ENCODE data around the gene METTL13.

Gene METTL13

DNA sequence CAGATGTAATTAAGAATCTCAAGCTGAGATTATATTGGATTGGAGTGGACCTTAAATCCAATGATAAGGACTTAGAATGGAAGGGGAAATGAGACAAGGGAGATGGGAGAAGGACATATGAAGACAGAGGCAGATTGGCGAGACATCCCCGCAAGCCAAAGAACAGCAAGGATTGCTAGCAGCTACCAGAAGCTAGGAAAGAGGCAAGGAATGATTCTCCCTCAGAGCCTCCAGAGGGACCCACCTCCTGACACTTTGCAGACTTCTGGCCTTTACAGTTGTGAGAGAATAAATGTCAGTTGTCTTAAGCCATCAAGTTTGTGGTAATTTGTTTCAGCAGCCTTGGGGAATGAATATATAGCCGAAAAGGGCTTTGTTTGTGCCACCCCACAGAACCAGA lies 20.7 kb downstream of the METTL13 start:
- Histone ChIP-seq H3K9me3 (ENCODE audit: control insufficient read depth, insufficient read depth, low read length) (no peaks in the 10 kb centered on the region), H3K9ac (ENCODE audit: low read depth, low read length) (no peak overlapping the region), H3K4me1 (ENCODE audit: control insufficient read depth, insufficient read depth, low read length) (peaks cover 16% of the 10 kb centered on the region), H3K27me3 (ENCODE audit: control insufficient read depth, insufficient read depth, low read length) (no peaks in the 10 kb centered on the region), H3K36me3 (ENCODE audit: control insufficient read depth, insufficient read depth, low read length) (peaks cover 10% of the 10 kb centered on the region), H3K4me3 (ENCODE audit: low read depth, low read length) (no peak overlapping the region), H3K27ac (ENCODE audit: low read depth, low read length) (no peak overlapping the region)

GRCh38 chr1:171803045-171803444 lies 21.6 kb downstream of the METTL13 start:
- Histone ChIP-seq H3K4me3 (ENCODE audit: low read depth, low read length) (no peak overlapping the region), H3K9ac (ENCODE audit: low read depth, low read length) (no peak overlapping the region), H3K9me3 (ENCODE audit: control insufficient read depth, insufficient read depth, low read length) (no peaks in the 10 kb centered on the region), H3K27me3 (ENCODE audit: control insufficient read depth, insufficient read depth, low read length) (no peaks in the 10 kb centered on the region), H3K36me3 (ENCODE audit: control insufficient read depth, insufficient read depth, low read length) (peaks cover 1% of the 10 kb centered on the region; the same call in 1 of the 2 replicates), H3K4me1 (ENCODE audit: control insufficient read depth, insufficient read depth, low read length) (peaks cover 16% of the 10 kb centered on the region), H3K27ac (ENCODE audit: low read depth, low read length) (no peak overlapping the region)

DNA sequence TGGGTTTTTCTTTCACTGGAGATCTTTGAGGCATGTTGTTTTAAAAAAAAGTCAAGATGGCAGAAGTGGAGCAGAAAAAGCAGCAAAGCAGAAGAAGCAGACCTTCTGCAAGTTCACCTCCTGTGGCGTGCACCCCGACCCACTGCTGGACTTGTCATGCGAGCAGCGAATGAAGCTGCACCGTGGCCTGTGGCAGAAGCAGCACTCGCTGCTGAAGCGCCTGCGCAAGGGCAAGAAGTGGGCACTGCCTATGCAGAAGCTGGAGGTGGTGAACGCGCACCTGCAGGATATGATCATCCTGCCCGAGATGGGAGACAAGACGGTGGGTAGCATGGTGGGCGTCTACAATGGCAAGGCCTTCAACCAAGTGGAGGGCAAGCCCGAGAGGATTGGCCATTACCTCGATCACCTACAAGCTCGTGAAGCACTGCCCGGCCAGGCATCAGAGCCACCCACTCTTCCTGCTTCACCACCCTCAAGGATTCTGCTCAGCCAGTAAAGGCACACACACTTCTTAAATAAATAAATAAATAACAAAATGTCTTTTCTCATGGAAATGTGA lies 22.1 kb downstream of the METTL13 start:
- peaks cover 16% of the 10 kb centered on the region for H3K4me1 ChIP-seq (ENCODE audit: control insufficient read depth, insufficient read depth, low read length)
- no peak overlapping the region for H3K27ac ChIP-seq (ENCODE audit: low read depth, low read length)
- no peaks in the 10 kb centered on the region for H3K9me3 ChIP-seq (ENCODE audit: control insufficient read depth, insufficient read depth, low read length)
- no peak overlapping the region for H3K4me3 ChIP-seq (ENCODE audit: low read depth, low read length)
- no peaks in the 10 kb centered on the region for H3K27me3 ChIP-seq (ENCODE audit: control insufficient read depth, insufficient read depth, low read length)
- H3K36me3 ChIP-seq (ENCODE audit: control insufficient read depth, insufficient read depth, low read length) = no peaks in the 10 kb centered on the region
- no peak overlapping the region for H3K9ac ChIP-seq (ENCODE audit: low read depth, low read length)

DNA sequence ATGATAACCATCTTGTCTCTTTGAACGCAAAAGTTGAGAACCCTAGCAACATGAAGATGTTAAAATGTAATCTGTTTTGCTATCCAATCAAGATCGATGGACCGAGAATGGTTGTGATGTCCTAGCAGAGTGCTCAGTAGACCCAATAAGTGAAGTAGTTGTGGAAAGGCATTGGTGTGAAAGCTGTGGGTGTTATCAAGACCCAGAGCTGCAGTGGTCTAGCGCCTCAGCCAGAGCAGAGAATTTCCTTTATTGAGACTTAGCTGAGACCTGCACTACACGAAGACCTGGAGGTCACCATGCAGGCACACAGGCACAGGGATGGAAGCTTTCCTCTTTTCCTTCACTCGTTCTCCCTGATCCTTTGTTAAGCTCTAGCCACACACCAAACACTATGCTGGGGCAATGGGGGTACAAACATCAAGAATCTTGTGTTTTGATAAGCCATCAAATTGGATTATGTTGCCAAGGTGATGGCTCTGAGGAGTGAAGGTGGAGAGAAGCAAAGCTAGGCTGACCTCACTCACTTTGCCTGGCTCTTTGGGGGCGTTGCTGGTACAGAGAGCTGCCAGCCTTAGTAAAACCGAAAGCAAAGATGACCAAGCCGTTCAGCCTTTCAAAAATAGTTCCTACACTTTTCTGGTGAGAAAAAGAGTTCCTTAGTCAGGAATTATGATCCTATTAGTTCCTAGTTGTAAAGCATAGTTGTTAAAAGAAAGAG lies 24.1 kb downstream of the METTL13 start:
- no peak overlapping the region for H3K9ac ChIP-seq (ENCODE audit: low read depth, low read length)
- H3K4me1 ChIP-seq (ENCODE audit: control insufficient read depth, insufficient read depth, low read length) = peaks cover 16% of the 10 kb centered on the region

DNA sequence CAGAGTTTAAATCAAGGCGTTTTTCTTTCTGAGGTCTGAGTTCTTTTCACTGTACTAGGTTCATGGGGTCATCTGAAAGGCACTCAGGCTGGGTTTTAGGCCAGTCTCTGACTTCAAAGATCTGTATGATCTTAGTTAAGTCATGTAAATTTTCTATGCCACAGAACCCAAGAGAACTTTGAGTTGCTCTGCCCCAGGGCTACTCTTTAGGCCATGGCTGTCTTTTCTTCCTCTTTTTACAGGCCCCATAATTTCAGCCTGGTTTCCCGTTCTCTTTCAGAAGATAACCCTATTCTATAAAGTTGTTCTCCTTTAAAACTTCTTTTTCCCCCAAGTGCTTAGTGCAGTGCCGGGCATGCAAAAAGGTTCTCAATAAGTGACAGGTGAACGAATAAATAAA lies 26.1 kb downstream of the METTL13 start:
- Histone ChIP-seq H3K4me3 (ENCODE audit: low read depth, low read length) (no peak overlapping the region), H3K27ac (ENCODE audit: low read depth, low read length) (no peak overlapping the region), H3K9me3 (ENCODE audit: control insufficient read depth, insufficient read depth, low read length) (no peaks in the 10 kb centered on the region), H3K27me3 (ENCODE audit: control insufficient read depth, insufficient read depth, low read length) (no peaks in the 10 kb centered on the region), H3K9ac (ENCODE audit: low read depth, low read length) (no peak overlapping the region), H3K4me1 (ENCODE audit: control insufficient read depth, insufficient read depth, low read length) (0 out of 2 replicates have a peak, but pooled peaks cover 2% of the 10 kb centered on the region), H3K36me3 (ENCODE audit: control insufficient read depth, insufficient read depth, low read length) (no peaks in the 10 kb centered on the region)

More for the DNA sequence above, 24.1 kb downstream of the METTL13 start:
- Histone ChIP-seq H3K27me3 (ENCODE audit: control insufficient read depth, insufficient read depth, low read length) (no peaks in the 10 kb centered on the region), H3K9me3 (ENCODE audit: control insufficient read depth, insufficient read depth, low read length) (no peaks in the 10 kb centered on the region), H3K36me3 (ENCODE audit: control insufficient read depth, insufficient read depth, low read length) (no peaks in the 10 kb centered on the region), H3K4me3 (ENCODE audit: low read depth, low read length) (no peak overlapping the region), H3K27ac (ENCODE audit: low read depth, low read length) (no peak overlapping the region)

DNA sequence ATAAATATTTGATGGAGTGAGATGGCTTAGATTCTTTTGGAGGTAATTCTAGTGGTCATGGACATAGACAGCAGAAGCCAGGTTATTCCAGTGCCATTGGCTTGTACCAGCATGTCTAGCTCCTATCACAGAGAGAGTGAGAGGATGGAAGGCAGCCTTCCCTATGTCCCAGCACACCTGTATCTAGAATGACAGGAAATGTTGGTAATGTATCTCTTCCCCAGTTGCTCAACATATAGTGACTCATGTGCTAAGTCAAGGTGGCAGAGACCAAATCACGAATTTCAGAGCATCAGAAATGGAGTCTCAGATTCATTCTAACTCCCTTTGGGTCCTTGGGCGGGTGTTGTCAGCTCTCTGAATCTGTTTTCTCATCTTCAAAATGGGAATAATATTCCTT lies 28.4 kb downstream of the METTL13 start:
- H3K4me1 ChIP-seq (ENCODE audit: control insufficient read depth, insufficient read depth, low read length) = no peaks in the 10 kb centered on the region
- no peak overlapping the region for H3K4me3 ChIP-seq (ENCODE audit: low read depth, low read length)
- H3K27ac ChIP-seq (ENCODE audit: low read depth, low read length) = no peak overlapping the region
- no peaks in the 10 kb centered on the region for H3K36me3 ChIP-seq (ENCODE audit: control insufficient read depth, insufficient read depth, low read length)
- H3K27me3 ChIP-seq (ENCODE audit: control insufficient read depth, insufficient read depth, low read length) = no peaks in the 10 kb centered on the region
- no peak overlapping the region for H3K9ac ChIP-seq (ENCODE audit: low read depth, low read length)
- H3K9me3 ChIP-seq (ENCODE audit: control insufficient read depth, insufficient read depth, low read length) = no peaks in the 10 kb centered on the region

GRCh38 chr1:171811672-171812071 lies 30.2 kb downstream of the METTL13 start:
- Histone ChIP-seq H3K9me3 (ENCODE audit: control insufficient read depth, insufficient read depth, low read length) (no peaks in the 10 kb centered on the region), H3K36me3 (ENCODE audit: control insufficient read depth, insufficient read depth, low read length) (no peaks in the 10 kb centered on the region), H3K4me3 (ENCODE audit: low read depth, low read length) (no peak overlapping the region), H3K4me1 (ENCODE audit: control insufficient read depth, insufficient read depth, low read length) (no peaks in the 10 kb centered on the region), H3K27ac (ENCODE audit: low read depth, low read length) (no peak overlapping the region), H3K9ac (ENCODE audit: low read depth, low read length) (no peak overlapping the region), H3K27me3 (ENCODE audit: control insufficient read depth, insufficient read depth, low read length) (no peaks in the 10 kb centered on the region)

- no peak overlapping the region for H3K27ac ChIP-seq (ENCODE audit: low read depth, low read length)
- no peaks in the 10 kb centered on the region for H3K9me3 ChIP-seq (ENCODE audit: control insufficient read depth, insufficient read depth, low read length)
- H3K4me1 ChIP-seq (ENCODE audit: control insufficient read depth, insufficient read depth, low read length) = peaks cover 13% of the 10 kb centered on the region
- no peaks in the 10 kb centered on the region for H3K27me3 ChIP-seq (ENCODE audit: control insufficient read depth, insufficient read depth, low read length)
- no peak overlapping the region for H3K4me3 ChIP-seq (ENCODE audit: low read depth, low read length)
- no peak overlapping the region for H3K9ac ChIP-seq (ENCODE audit: low read depth, low read length)
- H3K36me3 ChIP-seq (ENCODE audit: control insufficient read depth, insufficient read depth, low read length) = no peaks in the 10 kb centered on the region
These were observed 33.2 kb downstream of the METTL13 start for GRCh38 chr1:171814692-171815091.

DNA sequence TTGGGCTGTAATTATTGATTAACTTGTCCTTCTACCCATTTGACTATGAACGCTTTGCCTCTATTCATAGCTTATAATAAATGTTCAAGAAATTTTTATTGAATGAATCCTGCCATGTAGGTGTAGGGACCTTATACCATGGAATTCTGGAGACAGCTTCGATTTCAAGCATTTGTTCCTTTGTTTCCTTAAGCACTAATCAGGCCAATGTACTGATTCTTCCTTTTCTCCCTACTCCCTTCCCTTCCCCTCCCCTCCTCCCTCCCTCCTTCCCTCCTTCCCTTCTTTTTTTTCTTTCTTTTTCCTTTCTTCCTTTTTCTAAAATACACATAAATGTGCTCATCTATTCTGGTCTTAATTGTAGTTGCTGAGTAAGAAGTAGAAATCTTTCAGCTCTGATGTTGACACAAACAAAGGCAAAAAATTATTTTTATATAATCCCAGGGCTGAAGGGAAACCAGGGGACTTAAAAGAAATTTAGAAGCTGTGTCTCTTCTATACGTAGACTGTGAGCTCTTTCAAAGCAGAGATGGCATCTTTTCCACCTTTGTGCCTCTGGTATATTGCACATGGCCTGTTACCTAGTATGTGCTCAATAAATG lies 34.9 kb downstream of the METTL13 start:
- Histone ChIP-seq H3K4me3 (ENCODE audit: low read depth, low read length) (no peak overlapping the region), H3K27me3 (ENCODE audit: control insufficient read depth, insufficient read depth, low read length) (no peaks in the 10 kb centered on the region), H3K36me3 (ENCODE audit: control insufficient read depth, insufficient read depth, low read length) (no peaks in the 10 kb centered on the region), H3K9ac (ENCODE audit: low read depth, low read length) (no peak overlapping the region), H3K9me3 (ENCODE audit: control insufficient read depth, insufficient read depth, low read length) (no peaks in the 10 kb centered on the region), H3K4me1 (ENCODE audit: control insufficient read depth, insufficient read depth, low read length) (peaks cover 13% of the 10 kb centered on the region), H3K27ac (ENCODE audit: low read depth, low read length) (no peak overlapping the region)

- H3K27me3 ChIP-seq (ENCODE audit: control insufficient read depth, insufficient read depth, low read length) = no peaks in the 10 kb centered on the region
- H3K4me1 ChIP-seq (ENCODE audit: control insufficient read depth, insufficient read depth, low read length) = peaks cover 13% of the 10 kb centered on the region
- no peak overlapping the region; the same call in 1 of the 2 replicates for H3K4me3 ChIP-seq (ENCODE audit: low read depth, low read length)
- no peaks in the 10 kb centered on the region for H3K36me3 ChIP-seq (ENCODE audit: control insufficient read depth, insufficient read depth, low read length)
- no peak overlapping the region for H3K9ac ChIP-seq (ENCODE audit: low read depth, low read length)
- H3K9me3 ChIP-seq (ENCODE audit: control insufficient read depth, insufficient read depth, low read length) = no peaks in the 10 kb centered on the region
- peak overlapping the region; percentile 76 for H3K27ac ChIP-seq (ENCODE audit: low read depth, low read length)
These were observed 36.2 kb downstream of the METTL13 start for GRCh38 chr1:171817511-171818265.

GRCh38 chr1:171819946-171820345 lies 38.5 kb downstream of the METTL13 start:
- no peaks in the 10 kb centered on the region for H3K36me3 ChIP-seq (ENCODE audit: control insufficient read depth, insufficient read depth, low read length)
- H3K27ac ChIP-seq (ENCODE audit: low read depth, low read length) = no peak overlapping the region
- no peak overlapping the region for H3K9ac ChIP-seq (ENCODE audit: low read depth, low read length)
- no peaks in the 10 kb centered on the region for H3K27me3 ChIP-seq (ENCODE audit: control insufficient read depth, insufficient read depth, low read length)
- no peaks in the 10 kb centered on the region for H3K9me3 ChIP-seq (ENCODE audit: control insufficient read depth, insufficient read depth, low read length)
- H3K4me1 ChIP-seq (ENCODE audit: control insufficient read depth, insufficient read depth, low read length) = peaks cover 13% of the 10 kb centered on the region
- no peak overlapping the region for H3K4me3 ChIP-seq (ENCODE audit: low read depth, low read length)

All from HUES48 (cell line).